H1 (cell line): ENCODE measurements around the gene FAM200B. TPM values are rescaled to one million over a fixed set of nuclear protein-coding genes. Genes with fewer than 3 reads are reported as not detected.

ENCODE experiments used
- CTCF ChIA-PET: fragments of 300-600 bp; sonication (Branson Sonifier 250); formaldehyde crosslinking; loops from one replicate; lab custom pipeline; 2021; ENCODE audit not compliant: partially characterized antibody; lab: Charles Lee
- POLR2A ChIA-PET: fragments of 300-600 bp; sonication (Branson Sonifier 250); formaldehyde crosslinking; loops from one replicate; lab custom pipeline; 2021; ENCODE audit warnings: inconsistent platforms; ENCODE audit not compliant: partially characterized antibody; lab: Charles Lee
- DNase-seq, 2 experiments: peaks; one replicate each; pipeline versions ENCODE4 v3.0.0 to v3.0.0-alpha.2; 2010 to 2022; ENCODE audit warnings: low spot score in 2 of 2, low read depth in 1 of 2, mixed read lengths in 1 of 2
- FAIRE-seq: peaks from 2 replicates; lab custom pipeline; 2011; peaks lifted over from hg19 to GRCh38; lab: Jason Lieb, UNC
- H2AFZ ChIP-seq: 2 replicates; pipeline ENCODE4 v1.8.1; 2012; ENCODE audit warnings: low read length, inconsistent platforms
- H2AK5ac ChIP-seq: 2 replicates; pipeline ENCODE4 v1.6.1; 2013; ENCODE audit warnings: low read depth, low read length
- H2BK120ac ChIP-seq: replicated peaks from 2 replicates; pipeline ENCODE3; 2013; ENCODE audit warnings: low read depth, low read length, inconsistent platforms
- H2BK12ac ChIP-seq: 2 replicates; pipeline ENCODE4 v1.6.1; 2013; ENCODE audit warnings: low read depth, low read length
- H2BK15ac ChIP-seq: 2 replicates; pipeline ENCODE4 v1.6.1; 2013; ENCODE audit warnings: low read length
- H2BK20ac ChIP-seq: 2 replicates; pipeline ENCODE4 v1.6.1; 2013; ENCODE audit warnings: low read length
- H2BK5ac ChIP-seq: 2 replicates; pipeline ENCODE4 v1.6.1; 2013; ENCODE audit warnings: low read depth, low read length
- H3K14ac ChIP-seq: 2 replicates; pipeline ENCODE4 v1.6.1; 2013; ENCODE audit warnings: inconsistent platforms; ENCODE audit not compliant: insufficient read length
- H3K18ac ChIP-seq: 2 replicates; pipeline ENCODE4 v1.6.1; 2013; ENCODE audit warnings: low read length; ENCODE audit errors: extremely low read depth
- H3K23ac ChIP-seq: 2 replicates; pipeline ENCODE4 v1.6.1; 2013; ENCODE audit warnings: inconsistent platforms; ENCODE audit not compliant: insufficient read length
- H3K23me2 ChIP-seq: 2 replicates; pipeline ENCODE4 v1.6.1; 2013; ENCODE audit warnings: low read depth, low read length
- H3K27ac ChIP-seq: 2 replicates; pipeline ENCODE4 v1.6.1; 2011; ENCODE audit warnings: low read depth, low read length, inconsistent platforms
- H3K27me3 ChIP-seq, 4 experiments: replicated peaks in 1 of 4; 1 replicate in 1 of 4; 2 replicates in 3 of 4; pipeline versions ENCODE4 v1.6.1 to v1.8.1; 2011 to 2013; ENCODE audit warnings: low read length in 3 of 4, mild to moderate bottlenecking in 3 of 4, inconsistent platforms in 2 of 4, mixed read lengths in 2 of 4, moderate library complexity in 1 of 4; ENCODE audit not compliant: control insufficient read depth in 3 of 4, insufficient read depth in 3 of 4; ENCODE audit errors: extremely low read depth in 1 of 4
- H3K36me3 ChIP-seq, 4 experiments: 2 replicates each; pipeline versions ENCODE4 v1.6.1 to v1.8.1; 2011 to 2013; ENCODE audit warnings: mild to moderate bottlenecking in 4 of 4, low read length in 3 of 4, moderate library complexity in 2 of 4, control low read depth in 1 of 4, inconsistent platforms in 1 of 4; ENCODE audit not compliant: insufficient read depth in 4 of 4, control insufficient read depth in 2 of 4
- H3K4ac ChIP-seq: replicated peaks from 2 replicates; pipeline ENCODE3; 2013; ENCODE audit warnings: low read length, low read depth, mixed read lengths, inconsistent platforms; ENCODE audit not compliant: insufficient read length
- H3K4me1 ChIP-seq, 4 experiments: replicated peaks in 1 of 4; 1 replicate in 1 of 4; 2 replicates in 3 of 4; pipeline versions ENCODE4 v1.6.1 to v1.8.1; 2011 to 2013; ENCODE audit warnings: low read length in 3 of 4, inconsistent platforms in 2 of 4, mixed read lengths in 1 of 4; ENCODE audit not compliant: insufficient read depth in 4 of 4, control insufficient read depth in 3 of 4
- H3K4me2 ChIP-seq, 2 experiments: 2 replicates each; pipeline versions ENCODE4 v1.6.1 to v1.8.1; 2011 to 2013; ENCODE audit warnings: low read depth in 2 of 2, low read length in 2 of 2, control low read depth in 1 of 2, inconsistent platforms in 1 of 2, mild to moderate bottlenecking in 1 of 2; ENCODE audit not compliant: insufficient read depth in 1 of 2
- H3K4me3 ChIP-seq, 4 experiments: fragments of 200-600, 300-600 bp in 1 of 4; sonication (generic), shearing (Covaris generic), sonication (Bioruptor Twin) in 1 of 4; 2 replicates each; pipeline versions ENCODE4 v1.5.1 to v1.8.1; 2011 to 2016; ENCODE audit warnings: low read length in 4 of 4, low read depth in 3 of 4, control low read depth in 2 of 4, inconsistent platforms in 2 of 4, mild to moderate bottlenecking in 2 of 4, mixed read lengths in 1 of 4, moderate library complexity in 1 of 4; ENCODE audit not compliant: insufficient read depth in 2 of 4; ENCODE audit errors: extremely low read depth in 1 of 4
- H3K56ac ChIP-seq: replicated peaks from 2 replicates; pipeline ENCODE3; 2013; ENCODE audit warnings: low read depth, mild to moderate bottlenecking, mixed read lengths, low read length, inconsistent platforms; ENCODE audit not compliant: insufficient read length
- H3K79me1 ChIP-seq: 2 replicates; pipeline ENCODE4 v1.6.1; 2013; ENCODE audit warnings: low read depth, low read length, control low read depth
- H3K79me2 ChIP-seq, 2 experiments: 2 replicates each; pipeline versions ENCODE4 v1.6.1 to v1.8.1; 2012 to 2013; ENCODE audit warnings: low read length in 2 of 2, mild to moderate bottlenecking in 2 of 2, inconsistent platforms in 1 of 2; ENCODE audit not compliant: insufficient read depth in 2 of 2, control insufficient read depth in 1 of 2
- H3K9ac ChIP-seq, 4 experiments: replicated peaks in 1 of 4; 1 replicate in 1 of 4; 2 replicates in 3 of 4; pipeline versions ENCODE4 v1.6.1 to v1.8.1; 2011 to 2013; ENCODE audit warnings: low read depth in 3 of 4, low read length in 3 of 4, control low read depth in 2 of 4, mild to moderate bottlenecking in 2 of 4, moderate library complexity in 2 of 4, inconsistent platforms in 1 of 4; ENCODE audit errors: extremely low read depth in 1 of 4
- H3K9me3 ChIP-seq, 2 experiments: 2 replicates each; pipeline versions ENCODE4 v1.6.1 to v1.8.1; 2012 to 2013; ENCODE audit warnings: mild to moderate bottlenecking in 2 of 2, moderate library complexity in 2 of 2, control low read depth in 1 of 2, inconsistent platforms in 1 of 2, low read depth in 1 of 2, low read length in 1 of 2, mixed read lengths in 1 of 2; ENCODE audit not compliant: insufficient read depth in 2 of 2
- H4K20me1 ChIP-seq, 2 experiments: replicated peaks in 1 of 2; 2 replicates each; pipeline versions ENCODE3 to v1.8.1; 2011 to 2013; ENCODE audit warnings: inconsistent platforms in 2 of 2, low read length in 2 of 2, mild to moderate bottlenecking in 1 of 2; ENCODE audit not compliant: insufficient read depth in 2 of 2, control insufficient read depth in 1 of 2
- H4K5ac ChIP-seq: 2 replicates; pipeline ENCODE4 v1.6.1; 2013; ENCODE audit warnings: low read length, low read depth, mixed read lengths, inconsistent platforms; ENCODE audit not compliant: insufficient read length
- H4K8ac ChIP-seq: 2 replicates; pipeline ENCODE4 v1.8.0; 2013; ENCODE audit warnings: mild to moderate bottlenecking, moderate library complexity, low read length, inconsistent platforms; ENCODE audit not compliant: insufficient read depth; ENCODE audit errors: extremely low read depth
- H4K91ac ChIP-seq: replicated peaks from 2 replicates; pipeline ENCODE3; 2013; ENCODE audit warnings: low read length, mixed read lengths, inconsistent platforms; ENCODE audit not compliant: insufficient read length
- ASH2L ChIP-seq: fragments of 200-600, 300-600 bp; sonication (generic); IDR thresholded peaks from one replicate; pipeline ENCODE4 v1.7.1; 2017; ENCODE audit warnings: low read length
- BRCA1 ChIP-seq: IDR thresholded peaks from 2 replicates; pipeline ENCODE4 v1.6.1; 2012; ENCODE audit warnings: low read depth, low read length, improper control_type of control experiment
- CEBPB ChIP-seq: IDR thresholded peaks from 2 replicates; pipeline ENCODE4 v1.6.1; 2012; ENCODE audit warnings: low read depth, low read length
- CTBP2 ChIP-seq: IDR thresholded peaks from 2 replicates; pipeline ENCODE4 v1.7.0; 2011; ENCODE audit warnings: borderline replicate concordance, mild to moderate bottlenecking, moderate library complexity, mixed read lengths, low read length; ENCODE audit not compliant: insufficient read depth, insufficient read length
- EZH2 ChIP-seq: fragments of 200-600 bp; sonication (generic); IDR thresholded peaks from 2 replicates; pipeline ENCODE4 v1.7.1; 2012; ENCODE audit warnings: low read depth, mild to moderate bottlenecking, moderate library complexity, low read length, inconsistent platforms; ENCODE audit not compliant: severe bottlenecking
- RAD21 ChIP-seq, 2 experiments: IDR thresholded peaks in 1 of 2; conservative IDR thresholded peaks in 1 of 2; 2 replicates each; pipeline ENCODE4 v1.6.1; 2011; ENCODE audit warnings: low read depth in 2 of 2, low read length in 2 of 2, improper control_type of control experiment in 1 of 2, inconsistent platforms in 1 of 2, mild to moderate bottlenecking in 1 of 2, moderate library complexity in 1 of 2
- RNF2 ChIP-seq: fragments of 200-900, 300-1000 bp; sonication (generic); IDR thresholded peaks from 2 replicates; pipeline ENCODE4 v1.7.1; 2016; ENCODE audit warnings: borderline replicate concordance, low read depth, mild to moderate bottlenecking, antibody characterized with exemption, low read length; ENCODE audit not compliant: poor library complexity, severe bottlenecking; ENCODE audit errors: missing control alignments
- SIN3A ChIP-seq, 2 experiments: IDR thresholded peaks in 1 of 2; conservative IDR thresholded peaks in 1 of 2; 2 replicates each; pipeline ENCODE4 v1.6.1; 2011 to 2012; ENCODE audit warnings: low read length in 2 of 2, improper control_type of control experiment in 1 of 2, low read depth in 1 of 2, mild to moderate bottlenecking in 1 of 2
- SUZ12 ChIP-seq: fragments of 200-600 bp; sonication (generic); IDR thresholded peaks from 2 replicates; pipeline ENCODE4 v1.6.1; 2012; ENCODE audit warnings: mild to moderate bottlenecking, inconsistent platforms, low read length, moderate library complexity, mixed read lengths
- TAF1 ChIP-seq: IDR thresholded peaks from 2 replicates; pipeline ENCODE4 v1.6.1; 2011; ENCODE audit warnings: mild to moderate bottlenecking, low read depth, low read length
- TAF7 ChIP-seq: optimal IDR thresholded peaks from 2 replicates; pipeline ENCODE3; 2011; ENCODE audit warnings: low read depth, mild to moderate bottlenecking, inconsistent platforms, low read length, moderate library complexity, borderline replicate concordance
- YY1 ChIP-seq: IDR thresholded peaks from 2 replicates; pipeline ENCODE4 v1.6.1; 2011; ENCODE audit warnings: low read depth, mild to moderate bottlenecking, low read length
- WGBS, 2 experiments: shearing (Covaris generic) in 1 of 2; methylation state at CpG; one replicate each; pipeline versions ENCODE4 v1.1.6 to v1.1.7; 2013 to 2015; ENCODE audit warnings: low lambda C conversion rate in 2 of 2, mixed read lengths in 2 of 2, inconsistent platforms in 1 of 2, low coverage in 1 of 2, missing lambda C conversion rate in 1 of 2; ENCODE audit not compliant: insufficient replicate concordance in 2 of 2, insufficient coverage in 1 of 2, insufficient read length in 1 of 2; ENCODE audit errors: extremely low coverage in 1 of 2, missing lambda C conversion rate in 1 of 2; 5-methylcytosine and 5-hydroxymethylcytosine counted together
- polyA plus RNA-seq, 7 experiments: library from polyadenylated mRNA; depleted of rRNA in 3 of 7; stranded (reverse) in 5 of 7; unstranded in 2 of 7; fragments of >200 nt in 5 of 7; fragments of 200-250 nt in 2 of 7; gene quantifications; 1 replicate in 5 of 7; 2 replicates in 1 of 7; 4 replicates in 1 of 7; pipeline versions ENCODE4 v1.2.1 to v1.2.3, GENCODE V29; 2011 to 2013; ENCODE audit warnings: missing spikeins in 2 of 7, mixed read lengths in 2 of 7
- total RNA-seq: library from RNA; stranded (reverse); fragmentation: NEBNext Ultra II Directional; extraction: Animal tissue kit (Norgen Biotek cat#: 25700); gene quantifications from 2 replicates; pipeline ENCODE4 v1.2.1, GENCODE V29; 2021

The FAM200B gene
- total and polyA plus RNA-seq, 2 of the 8 experiments (the other 6 are each of a cell fraction or from before 2014, with no cell fraction given) = 10.7 to 23.7 TPM

DNA sequence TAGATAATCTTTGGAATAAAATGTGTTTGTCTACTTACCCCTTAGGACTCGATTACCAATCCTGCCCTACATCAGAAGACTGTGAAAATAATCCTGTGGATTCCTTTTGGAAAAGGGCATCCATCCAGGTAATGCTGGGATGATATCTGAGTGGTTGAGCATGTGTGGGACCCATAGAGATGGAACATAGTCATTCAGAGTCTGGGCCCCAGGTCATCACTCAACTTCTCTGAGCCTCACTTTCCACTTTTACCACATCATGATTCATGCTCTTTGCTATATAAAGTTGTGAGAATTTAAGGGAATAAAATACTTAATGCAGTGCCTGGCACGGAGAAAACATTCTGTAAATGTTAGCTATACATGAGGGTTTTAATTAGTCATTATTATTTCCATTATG is 30.1 kb downstream of the FAM200B start:
- Histone ChIP-seq H4K20me1 (no peaks in the 10 kb centered on the region), H2AK5ac (no peak overlapping the region), H3K4me2 (no peak overlapping the region), H3K27ac (no peak overlapping the region), H3K79me2 (no peaks in the 10 kb centered on the region), H2BK15ac (no peak overlapping the region), H2BK5ac (no peak overlapping the region), H3K4ac (no peak overlapping the region), H3K4me1 (peaks cover 0 to 3% (median 0%) of the 10 kb centered on the region in 4 experiments; a peak in 1 of 7 replicates), H4K91ac (no peak overlapping the region), H3K23me2 (no peaks in the 10 kb centered on the region), H3K4me3 (no peak overlapping the region), H2BK20ac (no peak overlapping the region), H2AFZ (no peak overlapping the region), H3K27me3 (peaks cover 0 to 1% (median 0%) of the 10 kb centered on the region in 4 experiments; a peak in 2 of 7 replicates), H3K79me1 (no peaks in the 10 kb centered on the region), H3K9ac (no peak overlapping the region), H4K5ac (no peak overlapping the region), H3K23ac (no peak overlapping the region), H2BK120ac (no peak overlapping the region), H3K14ac (no peak overlapping the region), H3K36me3 (no peaks in the 10 kb centered on the region), H4K8ac (no peak overlapping the region), H2BK12ac (no peak overlapping the region), H3K18ac (no peak overlapping the region), H3K56ac (no peak overlapping the region), H3K9me3 (no peaks in the 10 kb centered on the region)
- CTCF ChIA-PET = interaction anchor here (1.2 to 1.3 kb wide), 2 partner anchors 18 to 171 kb away, joined by 3 read pairs; no protein-coding TSS in a partner anchor
- POLR2A ChIA-PET = no interaction called here
- DNase-seq (no peak), FAIRE-seq (no peak)
- 88% methylated on average over 2 of the region's 2 CpGs; no CpG with 5 or more reads in 1 of the 2 experiments for WGBS, 2 experiments
- no peak for TF ChIP-seq TAF7
- TF ChIP-seq SUZ12 = no peak
- no peak for TF ChIP-seq CTBP2
- TF ChIP-seq RAD21 (IDR thresholded peaks at IDR 0.05 in 1 of 2, conservative IDR thresholded peaks at IDR 0.05 in 1 of 2; ENCODE audit: low read depth in 2 of 2, low read length in 2 of 2) = no peak
- no peak for TF ChIP-seq TAF1
- TF ChIP-seq ASH2L = no peak
- TF ChIP-seq BRCA1 = no peak
- no peak for TF ChIP-seq EZH2
- no peak for TF ChIP-seq SIN3A (conservative IDR thresholded peaks at IDR 0.05 in 1 of 2, IDR thresholded peaks at IDR 0.05 in 1 of 2; ENCODE audit: low read depth in 1 of 2, low read length in 2 of 2)
- no peak for TF ChIP-seq CEBPB
- TF ChIP-seq RNF2 = no peak
- TF ChIP-seq YY1 = no peak
